GM03348 (cell line): Measurements from ENCODE around the gene MFAP4.
A peak's percentile ranks its signal among the peaks of the same experiment; 100 is the strongest.

Experiments used
- DNase-seq: peaks from one replicate; pipeline ENCODE4 v3.0.0; 2012; ENCODE audit warnings: low spot score

The MFAP4 gene

GRCh38 chr17:19348081-19348650, 38.8 kb downstream of the MFAP4 start:
- DNase-seq, result no peak

GRCh38 chr17:19347323-19348080, 39.5 kb downstream of the MFAP4 start:
- no peak for DNase-seq

- DNase-seq, result peak; percentile 85
Measured at GRCh38 chr17:19346351-19347255, 40.4 kb downstream of the MFAP4 start.

- no peak for DNase-seq
Measured at GRCh38 chr17:19345486-19346350, 41.3 kb downstream of the MFAP4 start.

GRCh38 chr17:19345067-19345460, 41.9 kb downstream of the MFAP4 start:
- no peak for DNase-seq

GRCh38 chr17:19344311-19345066, 42.5 kb downstream of the MFAP4 start:
- no peak for DNase-seq

- DNase-seq, result no peak
Measured at GRCh38 chr17:19343671-19344151, 43.3 kb downstream of the MFAP4 start.

- DNase-seq, result no peak
Measured at GRCh38 chr17:19343256-19343630, 43.7 kb downstream of the MFAP4 start.

GRCh38 chr17:19342611-19343255, 44.3 kb downstream of the MFAP4 start:
- no peak for DNase-seq

- DNase-seq, result no peak
Measured at GRCh38 chr17:19341641-19342610, 45.1 kb downstream of the MFAP4 start.

- DNase-seq, result no peak
Measured at GRCh38 chr17:19341211-19341631, 45.8 kb downstream of the MFAP4 start.

GRCh38 chr17:19339341-19339815, 47.6 kb downstream of the MFAP4 start:
- no peak for DNase-seq

- DNase-seq, result peak; percentile 31
Measured at GRCh38 chr17:19338031-19338990, 48.7 kb downstream of the MFAP4 start.

- DNase-seq, result no peak
Measured at GRCh38 chr17:19337712-19338023, 49.3 kb downstream of the MFAP4 start.

GRCh38 chr17:19336938-19337711, 49.9 kb downstream of the MFAP4 start:
- no peak for DNase-seq

GRCh38 chr17:19335951-19336631, 50.9 kb downstream of the MFAP4 start:
- DNase-seq, result no peak

GRCh38 chr17:19334331-19334730, 52.7 kb downstream of the MFAP4 start:
- DNase-seq, result no peak
